Astrocyte (in vitro differentiated cells and primary cell): ENCODE measurements around the gene WASF2. TPM values are rescaled to one million over a fixed set of nuclear protein-coding genes. Genes with fewer than 3 reads are reported as not detected.
"Not testable (repeated sequence)": the region's sequence is repeated elsewhere in the genome, so short reads cannot be mapped to it uniquely, and the experiment has no call there.

Experiments
- DNase-seq: peaks from one replicate; pipeline ENCODE4 v3.0.0-alpha.2; 2010; ENCODE audit warnings: low read depth
- FAIRE-seq: peaks from 2 replicates; lab custom pipeline; 2011; peaks lifted over from hg19 to GRCh38; lab: Jason Lieb, UNC
- H2AFZ ChIP-seq: 2 replicates; pipeline ENCODE4 v1.6.0; 2012; ENCODE audit warnings: low read depth, low read length, inconsistent platforms
- H3K27ac ChIP-seq: 2 replicates; pipeline ENCODE4 v1.5.1; 2011; ENCODE audit warnings: low read depth, low read length, inconsistent platforms
- H3K27me3 ChIP-seq: 2 replicates; pipeline ENCODE4 v1.6.0; 2011; ENCODE audit warnings: low read length, inconsistent platforms; ENCODE audit not compliant: insufficient read depth
- H3K36me3 ChIP-seq: 2 replicates; pipeline ENCODE4 v1.5.1; 2011; ENCODE audit warnings: low read length, inconsistent platforms; ENCODE audit not compliant: insufficient read depth
- H3K4me1 ChIP-seq: 2 replicates; pipeline ENCODE4 v1.5.1; 2011; ENCODE audit warnings: low read length, inconsistent platforms; ENCODE audit not compliant: insufficient read depth
- H3K4me2 ChIP-seq: 2 replicates; pipeline ENCODE4 v1.6.0; 2012; ENCODE audit warnings: low read length, inconsistent platforms
- H3K4me3 ChIP-seq: 2 replicates; pipeline ENCODE4 v1.5.1; 2011; ENCODE audit warnings: low read depth, mild to moderate bottlenecking, low read length, inconsistent platforms; ENCODE audit not compliant: insufficient read depth
- H3K79me2 ChIP-seq: 2 replicates; pipeline ENCODE4 v1.6.0; 2012; ENCODE audit warnings: mild to moderate bottlenecking, low read length, inconsistent platforms; ENCODE audit not compliant: insufficient read depth
- H3K9ac ChIP-seq: 2 replicates; pipeline ENCODE4 v1.6.0; 2012; ENCODE audit warnings: mild to moderate bottlenecking, low read length, inconsistent platforms
- H3K9me3 ChIP-seq: 2 replicates; pipeline ENCODE4 v1.5.1; 2012; ENCODE audit warnings: low read depth, mild to moderate bottlenecking, low read length, inconsistent platforms; ENCODE audit not compliant: insufficient read depth
- H4K20me1 ChIP-seq: 2 replicates; pipeline ENCODE4 v1.6.0; 2012; ENCODE audit warnings: low read length, inconsistent platforms; ENCODE audit not compliant: insufficient read depth
- H3K27ac Mint-ChIP-seq: one replicate; pipeline ENCODE4 v1.8.0; 2021; ENCODE audit warnings: mild to moderate bottlenecking, mixed read lengths; ENCODE audit not compliant: unreplicated experiment
- H3K27me3 Mint-ChIP-seq: one replicate; pipeline ENCODE4 v1.8.0; 2021; ENCODE audit warnings: low read depth, mixed read lengths; ENCODE audit not compliant: unreplicated experiment
- H3K36me3 Mint-ChIP-seq: one replicate; pipeline ENCODE4 v1.8.0; 2021; ENCODE audit warnings: low read depth, mixed read lengths; ENCODE audit not compliant: unreplicated experiment
- H3K4me1 Mint-ChIP-seq: one replicate; pipeline ENCODE4 v1.8.0; 2021; ENCODE audit warnings: low read depth, mixed read lengths; ENCODE audit not compliant: unreplicated experiment
- H3K4me3 Mint-ChIP-seq: one replicate; pipeline ENCODE4 v1.8.0; 2021; ENCODE audit warnings: mild to moderate bottlenecking, moderate library complexity, mixed read lengths; ENCODE audit not compliant: unreplicated experiment
- H3K9me3 Mint-ChIP-seq: one replicate; pipeline ENCODE4 v1.8.0; 2021; ENCODE audit warnings: mild to moderate bottlenecking, mixed read lengths; ENCODE audit not compliant: unreplicated experiment
- EZH2 ChIP-seq: IDR thresholded peaks from 2 replicates; pipeline ENCODE4 v1.6.1; 2012; ENCODE audit warnings: mild to moderate bottlenecking, low read length, inconsistent platforms; ENCODE audit not compliant: insufficient read depth
- total RNA-seq: library from RNA; stranded (reverse); gene quantifications from 2 replicates; pipeline ENCODE4 v1.2.1, GENCODE V29; 2021
- TF ChIP-seq, protein P1 (sequence below): IDR thresholded peaks from 2 replicates; pipeline ENCODE4 v1.5.1; 2011; ENCODE audit warnings: low read depth, mild to moderate bottlenecking, inconsistent platforms, low read length, moderate library complexity; ENCODE audit not compliant: insufficient read depth

WASF2 gene
- total RNA-seq, 1 donor from 2014 or later: 86.9 TPM

GRCh38 chr1:27464926-27465647 is 24.9 kb downstream of the WASF2 start:
- Mint-ChIP-seq H3K4me1 (peaks cover under 1% of the 10 kb centered on the region), H3K27me3 (no peaks in the 10 kb centered on the region), H3K9me3 (no peaks in the 10 kb centered on the region), H3K4me3 (no peak overlapping the region), H3K36me3 (no peaks in the 10 kb centered on the region), H3K27ac (no peak overlapping the region)
- no peak overlapping the region for H3K4me3 ChIP-seq
- H3K4me2 ChIP-seq: no peak overlapping the region
- no peak overlapping the region for H3K27ac ChIP-seq
- H3K4me1 ChIP-seq: no peaks in the 10 kb centered on the region
- no peaks in the 10 kb centered on the region for H3K36me3 ChIP-seq
- H3K27me3 ChIP-seq: no peaks in the 10 kb centered on the region
- TF ChIP-seq EZH2: no peak
- TF ChIP-seq, protein P1, sequence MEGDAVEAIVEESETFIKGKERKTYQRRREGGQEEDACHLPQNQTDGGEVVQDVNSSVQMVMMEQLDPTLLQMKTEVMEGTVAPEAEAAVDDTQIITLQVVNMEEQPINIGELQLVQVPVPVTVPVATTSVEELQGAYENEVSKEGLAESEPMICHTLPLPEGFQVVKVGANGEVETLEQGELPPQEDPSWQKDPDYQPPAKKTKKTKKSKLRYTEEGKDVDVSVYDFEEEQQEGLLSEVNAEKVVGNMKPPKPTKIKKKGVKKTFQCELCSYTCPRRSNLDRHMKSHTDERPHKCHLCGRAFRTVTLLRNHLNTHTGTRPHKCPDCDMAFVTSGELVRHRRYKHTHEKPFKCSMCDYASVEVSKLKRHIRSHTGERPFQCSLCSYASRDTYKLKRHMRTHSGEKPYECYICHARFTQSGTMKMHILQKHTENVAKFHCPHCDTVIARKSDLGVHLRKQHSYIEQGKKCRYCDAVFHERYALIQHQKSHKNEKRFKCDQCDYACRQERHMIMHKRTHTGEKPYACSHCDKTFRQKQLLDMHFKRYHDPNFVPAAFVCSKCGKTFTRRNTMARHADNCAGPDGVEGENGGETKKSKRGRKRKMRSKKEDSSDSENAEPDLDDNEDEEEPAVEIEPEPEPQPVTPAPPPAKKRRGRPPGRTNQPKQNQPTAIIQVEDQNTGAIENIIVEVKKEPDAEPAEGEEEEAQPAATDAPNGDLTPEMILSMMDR: no peak
- no peak for DNase-seq
- no peak for FAIRE-seq
- no peak overlapping the region for H3K9ac ChIP-seq
- H3K9me3 ChIP-seq: no peaks in the 10 kb centered on the region
- H4K20me1 ChIP-seq: peaks cover 66% of the 10 kb centered on the region
- H3K79me2 ChIP-seq: peaks cover 91% of the 10 kb centered on the region
- H2AFZ ChIP-seq: no peak overlapping the region

DNA sequence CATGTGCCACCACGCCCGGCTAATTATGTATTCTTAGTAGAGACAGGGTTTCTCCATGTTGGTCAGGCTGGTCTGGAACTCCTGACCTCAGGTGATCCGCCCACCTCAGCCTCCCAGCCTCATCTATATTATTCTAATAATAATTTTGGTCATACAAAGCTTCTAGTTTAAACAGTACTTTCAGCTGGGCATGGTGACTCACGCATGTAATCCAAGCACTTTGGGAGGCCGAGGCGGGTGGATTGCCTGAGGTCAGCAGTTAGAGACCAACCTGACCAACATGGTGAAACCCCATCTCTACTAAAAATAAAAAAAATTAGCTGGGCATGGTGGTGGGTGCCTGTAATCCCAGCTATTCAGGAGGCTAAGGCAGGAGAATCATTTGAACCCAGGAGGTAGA is 26.1 kb downstream of the WASF2 start:
- not testable (repeated sequence) for H3K27ac ChIP-seq, H3K27me3 Mint-ChIP-seq, DNase-seq, H3K27ac Mint-ChIP-seq, H3K27me3 ChIP-seq, H3K4me3 Mint-ChIP-seq, H2AFZ ChIP-seq, H3K36me3 ChIP-seq, H3K4me2 ChIP-seq, FAIRE-seq, H3K4me3 ChIP-seq, H3K9ac ChIP-seq, H3K9me3 ChIP-seq, H3K9me3 Mint-ChIP-seq, H3K36me3 Mint-ChIP-seq, H3K4me1 Mint-ChIP-seq, H3K4me1 ChIP-seq
- H4K20me1 ChIP-seq: peaks cover 61% of the 10 kb centered on the region
- H3K79me2 ChIP-seq: peaks cover 91% of the 10 kb centered on the region

GRCh38 chr1:27458521-27458920 is 31.4 kb downstream of the WASF2 start:
- H3K27ac ChIP-seq, FAIRE-seq, H3K36me3 Mint-ChIP-seq, H3K4me1 Mint-ChIP-seq, H3K4me3 Mint-ChIP-seq, H3K36me3 ChIP-seq, DNase-seq, H3K27me3 Mint-ChIP-seq, H3K9ac ChIP-seq, H3K4me2 ChIP-seq, H3K27me3 ChIP-seq, H3K9me3 ChIP-seq, H3K27ac Mint-ChIP-seq, H2AFZ ChIP-seq, H3K4me3 ChIP-seq, H3K4me1 ChIP-seq, H3K9me3 Mint-ChIP-seq: not testable (repeated sequence)
- H4K20me1 ChIP-seq: peaks cover 57% of the 10 kb centered on the region
- H3K79me2 ChIP-seq: peaks cover 84% of the 10 kb centered on the region
